Smooth muscle cell (in vitro differentiated cells): Measurements from ENCODE around the gene CFTR. TPM values are rescaled to one million over a fixed set of nuclear protein-coding genes. Genes with fewer than 3 reads are reported as not detected.

Source experiments
- DNase-seq: peaks from one replicate; lab custom pipeline; 2025; ENCODE audit not compliant: unreplicated experiment; lab: John Stamatoyannopoulos, UW
- H2AFZ ChIP-seq: fragments of 200-600 bp; sonication (generic); 2 replicates; pipeline ENCODE4 v1.6.0; 2016; ENCODE audit warnings: antibody characterized with exemption, low read depth, mild to moderate bottlenecking
- H3F3A ChIP-seq: fragments of 200-600 bp; sonication (generic); 2 replicates; pipeline ENCODE4 v1.6.0; 2017; ENCODE audit warnings: antibody characterized with exemption, low read depth
- H3K27ac ChIP-seq: fragments of 200-600 bp; sonication (generic); 2 replicates; pipeline ENCODE4 v1.5.1; 2016; ENCODE audit warnings: low read depth, mild to moderate bottlenecking
- H3K27me3 ChIP-seq: fragments of 200-600 bp; sonication (generic); 2 replicates; pipeline ENCODE4 v1.6.1; 2016; ENCODE audit warnings: low read depth, mild to moderate bottlenecking
- H3K36me3 ChIP-seq: fragments of 200-600 bp; sonication (generic); 2 replicates; pipeline ENCODE4 v1.5.1; 2016; ENCODE audit warnings: low read depth
- H3K4me1 ChIP-seq: fragments of 200-600 bp; sonication (generic); 2 replicates; pipeline ENCODE4 v1.5.1; 2016; ENCODE audit warnings: low read depth
- H3K4me2 ChIP-seq: fragments of 200-600 bp; sonication (generic); 2 replicates; pipeline ENCODE4 v1.6.0; 2016; ENCODE audit warnings: mild to moderate bottlenecking
- H3K4me3 ChIP-seq: fragments of 200-600 bp; sonication (generic); 2 replicates; pipeline ENCODE4 v1.5.1; 2016; ENCODE audit warnings: mild to moderate bottlenecking
- H3K79me2 ChIP-seq: fragments of 200-600 bp; sonication (generic); 2 replicates; pipeline ENCODE4 v1.6.0; 2016; ENCODE audit warnings: low read depth, mild to moderate bottlenecking
- H3K9ac ChIP-seq: fragments of 200-600 bp; sonication (generic); 2 replicates; pipeline ENCODE4 v1.6.0; 2016; ENCODE audit warnings: low read depth
- H3K9me3 ChIP-seq: fragments of 200-600 bp; sonication (generic); replicated peaks from 2 replicates; pipeline ENCODE4 v1.5.1; 2016; ENCODE audit warnings: low read depth
- H4K20me1 ChIP-seq: fragments of 200-600 bp; sonication (generic); 2 replicates; pipeline ENCODE4 v1.6.0; 2016; ENCODE audit warnings: low read depth
- CTCF ChIP-seq: fragments of 200-600 bp; sonication (generic); IDR thresholded peaks from 2 replicates; pipeline ENCODE4 v1.5.1; 2017; ENCODE audit warnings: borderline replicate concordance, mild to moderate bottlenecking, antibody characterized with exemption; ENCODE audit not compliant: insufficient read depth, poor library complexity, severe bottlenecking
- WGBS: methylation state at CpG from one replicate; pipeline ENCODE4 v1.1.7; 2016; ENCODE audit warnings: low lambda C conversion rate; 5-methylcytosine and 5-hydroxymethylcytosine counted together
- polyA plus RNA-seq: library from polyadenylated mRNA; unstranded; fragments of >200 nt; fragmentation: Nextera tagmentation; extraction: Ambion mirVana; gene quantifications from 2 replicates; pipeline ENCODE4 v1.2.1, GENCODE V29; 2016
- total RNA-seq: library from RNA; depleted of rRNA; stranded (reverse); fragments of >200 nt; gene quantifications from 2 replicates; pipeline ENCODE4 v1.2.3, GENCODE V29; 2014

CFTR gene
- total and polyA plus RNA-seq, 2 experiments from 2014 or later: 0.53 to 1.6 TPM

DNA sequence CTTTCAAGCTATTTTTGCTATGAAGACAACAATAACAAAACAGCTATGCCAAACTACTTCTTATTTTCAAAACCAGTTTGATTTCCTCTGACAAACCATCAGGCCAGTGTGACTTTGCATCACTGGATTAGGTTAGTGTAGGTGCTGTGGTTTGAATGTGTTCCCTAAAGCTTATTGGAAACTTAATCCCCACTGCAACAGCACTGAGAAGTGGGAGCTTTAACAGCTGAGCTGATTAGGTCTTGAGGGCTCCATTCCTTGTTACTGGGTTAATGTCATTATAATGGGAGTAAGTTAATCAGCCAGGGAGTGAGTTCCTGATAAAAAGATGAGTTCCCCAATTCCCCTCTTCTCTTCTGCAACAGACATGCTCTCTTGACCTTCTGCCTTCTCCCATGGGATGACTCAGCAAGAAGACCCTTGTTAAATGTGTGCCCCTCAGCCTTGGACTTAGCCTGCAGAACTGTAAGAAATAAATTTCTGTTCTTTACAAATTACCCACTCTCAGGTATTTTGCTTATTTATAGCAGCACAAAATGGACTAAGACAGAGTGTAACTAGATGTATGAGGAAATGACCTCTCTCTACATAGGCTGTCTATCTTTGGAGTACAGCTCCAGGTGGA lies 206.6 kb downstream of the CFTR start:
- H3K4me1 ChIP-seq: peaks cover 5% of the 10 kb centered on the region
- H3K27me3 ChIP-seq: no peaks in the 10 kb centered on the region
- H3K4me3 ChIP-seq: no peak overlapping the region
- H3K9ac ChIP-seq: no peak overlapping the region
- H3K27ac ChIP-seq: no peak overlapping the region
- no peaks in the 10 kb centered on the region for H3K79me2 ChIP-seq
- peak overlapping the region; percentile 23 for H2AFZ ChIP-seq
- no peak overlapping the region for H3K4me2 ChIP-seq
- no peaks in the 10 kb centered on the region for H3F3A ChIP-seq
- no peak for DNase-seq
- H3K9me3 ChIP-seq: no peaks in the 10 kb centered on the region
- no peaks in the 10 kb centered on the region for H4K20me1 ChIP-seq
- no peak for TF ChIP-seq CTCF
- H3K36me3 ChIP-seq: no peaks in the 10 kb centered on the region

DNA sequence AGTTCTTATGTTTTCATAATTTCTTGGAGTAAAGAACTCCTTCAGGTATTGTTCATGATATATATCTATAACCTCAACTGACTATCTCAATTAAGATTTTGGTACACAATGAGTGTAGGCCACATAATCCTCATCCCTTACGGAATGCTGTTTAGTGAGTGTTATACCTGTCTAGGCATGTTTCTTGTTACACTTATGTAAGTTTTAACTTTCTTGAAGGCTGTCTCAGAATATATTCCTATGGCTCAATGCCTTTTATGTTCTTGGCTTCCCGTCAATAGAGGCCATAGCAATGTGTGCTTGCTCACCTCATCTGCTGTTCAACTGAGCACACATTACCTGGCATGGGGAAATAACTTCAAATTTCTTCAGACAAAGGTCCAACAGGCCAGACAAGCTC lies 208.3 kb downstream of the CFTR start:
- no peak for TF ChIP-seq CTCF
- H3K27me3 ChIP-seq: no peaks in the 10 kb centered on the region
- peaks cover 5% of the 10 kb centered on the region for H3K4me1 ChIP-seq
- H3K4me3 ChIP-seq: no peak overlapping the region
- no peak overlapping the region for H3K9ac ChIP-seq
- no peak overlapping the region for H3K4me2 ChIP-seq
- no peaks in the 10 kb centered on the region for H3K9me3 ChIP-seq
- 69% methylated on average over 2 of the region's 2 CpGs for WGBS
- DNase-seq: no peak
- no peaks in the 10 kb centered on the region for H4K20me1 ChIP-seq
- no peak overlapping the region for H2AFZ ChIP-seq
- H3K36me3 ChIP-seq: no peaks in the 10 kb centered on the region
- no peak overlapping the region for H3K27ac ChIP-seq
- H3K79me2 ChIP-seq: no peaks in the 10 kb centered on the region
- H3F3A ChIP-seq: no peaks in the 10 kb centered on the region

DNA sequence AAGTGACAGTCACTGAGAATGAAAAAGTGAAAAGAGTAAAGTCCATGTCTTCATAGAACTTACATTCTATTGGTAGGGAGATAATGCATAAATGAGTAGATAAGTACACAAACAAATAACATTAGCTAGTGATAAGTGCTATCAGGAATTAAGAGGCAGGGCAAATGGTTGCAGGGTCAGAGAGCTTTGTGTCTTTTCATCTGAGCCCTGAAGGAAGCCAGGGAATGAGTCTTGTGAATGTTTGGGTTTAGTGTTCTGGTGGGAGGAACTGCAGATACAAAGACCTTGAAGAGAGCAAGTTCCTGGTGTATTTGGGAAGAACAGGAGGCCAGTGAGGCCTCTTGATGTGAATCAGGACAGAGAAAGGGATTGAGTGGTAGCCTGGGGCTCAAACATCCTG lies 209.6 kb downstream of the CFTR start:
- Histone ChIP-seq H3K9ac (no peak overlapping the region), H3K4me3 (no peak overlapping the region), H3K4me1 (peaks cover 5% of the 10 kb centered on the region), H4K20me1 (no peaks in the 10 kb centered on the region), H3K36me3 (no peaks in the 10 kb centered on the region), H3K9me3 (no peaks in the 10 kb centered on the region), H3F3A (no peaks in the 10 kb centered on the region), H3K4me2 (no peak overlapping the region), H3K27ac (no peak overlapping the region), H3K27me3 (no peaks in the 10 kb centered on the region), H3K79me2 (no peaks in the 10 kb centered on the region), H2AFZ (no peak overlapping the region)
- DNase-seq: no peak
- TF ChIP-seq CTCF: no peak

GRCh38 chr7:117690147-117690546 lies 210.3 kb downstream of the CFTR start:
- H3K9me3 ChIP-seq: no peaks in the 10 kb centered on the region
- no peak overlapping the region for H3K27ac ChIP-seq
- 96% methylated on average over 3 of the region's 3 CpGs for WGBS
- H3K4me1 ChIP-seq: peaks cover 5% of the 10 kb centered on the region
- no peaks in the 10 kb centered on the region for H3K79me2 ChIP-seq
- TF ChIP-seq CTCF: no peak
- no peak overlapping the region for H3K4me3 ChIP-seq
- no peaks in the 10 kb centered on the region for H4K20me1 ChIP-seq
- no peak overlapping the region for H3K4me2 ChIP-seq
- DNase-seq: no peak
- H3K36me3 ChIP-seq: no peaks in the 10 kb centered on the region
- no peaks in the 10 kb centered on the region for H3F3A ChIP-seq
- H3K27me3 ChIP-seq: no peaks in the 10 kb centered on the region
- H3K9ac ChIP-seq: no peak overlapping the region
- no peak overlapping the region for H2AFZ ChIP-seq
